Measurements from ENCODE around the gene PIGT.
"Not testable (repeated sequence)": the region's sequence is repeated elsewhere in the genome, so short reads cannot be mapped to it uniquely, and the experiment has no call there.

PIGT gene

GRCh38 chr20:45467172-45467571 is 51.2 kb downstream of the PIGT start:
- FAIRE-seq = no peak

- no peak for FAIRE-seq
Measured at GRCh38 chr20:45467861-45468260, 51.9 kb downstream of the PIGT start.

GRCh38 chr20:45469336-45470261 is 53.7 kb downstream of the PIGT start, which contains the start of gene WFDC2:
Gene WFDC2, plus strand, starts transcription at chr20:45469753. Its CDS starts 29 bp downstream, at chr20:45469782.
- FAIRE-seq = no peak

GRCh38 chr20:45470262-45470931 is 54.5 kb downstream of the PIGT start:
- no peak for FAIRE-seq

- FAIRE-seq = no peak
Measured at GRCh38 chr20:45470937-45471336, 55.0 kb downstream of the PIGT start.

GRCh38 chr20:45472286-45472685 is 56.3 kb downstream of the PIGT start:
- not testable (repeated sequence) for FAIRE-seq

All from colon (tissue), 2 donors.